ENCODE results near the gene C11orf24. TPM values are rescaled to one million over a fixed set of nuclear protein-coding genes. Genes with fewer than 3 reads are reported as not detected.

The C11orf24 gene
- total and polyA plus RNA-seq, 12 donors, result 8.8 to 46.5 (median 26.8) TPM

DNA sequence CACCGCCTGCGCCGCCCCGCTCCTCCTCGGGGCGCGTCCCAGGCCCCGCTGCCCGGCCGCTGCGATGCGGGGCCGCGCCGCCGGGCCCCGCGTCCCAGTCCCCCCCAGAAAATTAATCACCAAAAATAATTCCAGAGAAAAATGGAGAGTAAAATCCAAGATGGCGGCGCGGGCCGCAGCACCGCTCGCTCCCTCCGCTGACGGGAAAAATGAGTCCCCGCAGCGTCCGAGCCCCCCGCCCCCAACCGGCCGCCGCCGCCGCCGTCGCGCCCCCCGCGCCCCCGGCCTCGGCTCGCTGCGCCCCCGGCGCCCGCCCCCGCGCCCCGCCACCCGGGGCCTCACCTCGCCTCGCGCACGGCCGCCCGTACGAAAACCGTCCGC lies 58.6 kb downstream of the C11orf24 start, which contains the start of gene KMT5B:
KMT5B (minus strand) TSS at position 162 of the 381 bp plus-strand sequence. CDS start 23,220 bp downstream, outside the sequence.
- peak; percentile 52 to 74 (median 58) for DNase-seq
- H3K4me3 ChIP-seq, result peak within 1 kb of the TSS; percentile 65 to 97 (median 96)
- H3K4me1 ChIP-seq (replicated peaks in 1 of 2), result peaks cover 20 to 43% of the 10 kb centered on the region in 2 donors
- TF ChIP-seq, protein P1, sequence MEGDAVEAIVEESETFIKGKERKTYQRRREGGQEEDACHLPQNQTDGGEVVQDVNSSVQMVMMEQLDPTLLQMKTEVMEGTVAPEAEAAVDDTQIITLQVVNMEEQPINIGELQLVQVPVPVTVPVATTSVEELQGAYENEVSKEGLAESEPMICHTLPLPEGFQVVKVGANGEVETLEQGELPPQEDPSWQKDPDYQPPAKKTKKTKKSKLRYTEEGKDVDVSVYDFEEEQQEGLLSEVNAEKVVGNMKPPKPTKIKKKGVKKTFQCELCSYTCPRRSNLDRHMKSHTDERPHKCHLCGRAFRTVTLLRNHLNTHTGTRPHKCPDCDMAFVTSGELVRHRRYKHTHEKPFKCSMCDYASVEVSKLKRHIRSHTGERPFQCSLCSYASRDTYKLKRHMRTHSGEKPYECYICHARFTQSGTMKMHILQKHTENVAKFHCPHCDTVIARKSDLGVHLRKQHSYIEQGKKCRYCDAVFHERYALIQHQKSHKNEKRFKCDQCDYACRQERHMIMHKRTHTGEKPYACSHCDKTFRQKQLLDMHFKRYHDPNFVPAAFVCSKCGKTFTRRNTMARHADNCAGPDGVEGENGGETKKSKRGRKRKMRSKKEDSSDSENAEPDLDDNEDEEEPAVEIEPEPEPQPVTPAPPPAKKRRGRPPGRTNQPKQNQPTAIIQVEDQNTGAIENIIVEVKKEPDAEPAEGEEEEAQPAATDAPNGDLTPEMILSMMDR (IDR thresholded peaks at IDR 0.05), result no peak
- no peak for TF ChIP-seq POLR2A (IDR thresholded peaks at IDR 0.05)
- no peaks in the 10 kb centered on the region for H3K9me3 ChIP-seq (replicated peaks in 1 of 3)
- 0 to 1% (median 0%) methylated on average over 5 to 60 of the region's 60 CpGs; no CpG with 5 or more reads in 1 of the 4 donors for WGBS, 4 donors
- intact Hi-C loops (cut with DNase I), result no loop called here
- no peaks in the 10 kb centered on the region for H3K36me3 ChIP-seq (replicated peaks in 1 of 2)
- H3K27ac ChIP-seq, result peak within 1 kb of the TSS; percentile 85 to 100 (median 98)
- no peaks in the 10 kb centered on the region for H3K27me3 ChIP-seq

DNA sequence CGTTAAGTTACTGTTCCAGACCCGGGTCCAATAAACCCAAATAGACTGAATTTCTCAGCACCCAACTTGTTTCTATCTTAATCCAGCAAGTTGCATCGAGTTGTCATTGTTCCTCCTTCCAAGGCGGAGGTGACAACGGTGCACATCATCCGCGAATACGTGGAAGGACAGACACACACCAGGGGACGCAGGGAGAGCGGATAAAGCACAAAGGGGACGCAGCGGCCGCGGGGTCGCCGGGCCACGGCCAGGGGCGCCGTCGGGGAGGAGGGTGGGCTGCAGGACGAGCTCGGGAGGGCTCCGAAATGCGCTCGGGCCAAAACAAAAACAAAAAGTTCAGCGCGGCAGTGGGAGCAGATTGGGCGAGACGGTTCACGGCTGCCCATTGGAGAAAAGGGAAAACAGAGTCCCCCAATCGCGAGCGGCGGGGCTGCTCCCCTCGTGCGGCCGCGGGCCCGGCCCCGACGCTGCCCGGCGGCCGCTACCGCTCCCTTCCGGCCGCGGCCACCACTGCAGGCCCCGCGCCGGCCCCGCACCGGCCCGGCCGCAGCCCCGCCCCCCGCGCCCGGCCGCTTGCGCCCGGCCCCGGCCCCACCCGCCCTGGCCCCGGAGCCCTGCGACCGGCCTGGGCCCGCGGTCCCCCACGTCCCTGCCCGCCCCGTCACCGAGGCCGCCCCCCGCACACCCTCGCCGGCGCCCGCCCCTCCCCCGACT lies 59.2 kb downstream of the C11orf24 start:
- peak; percentile 66 to 85 (median 82) for DNase-seq
- intact Hi-C loops (cut with DNase I), result no loop called here
- Histone ChIP-seq H3K9me3 (replicated peaks in 1 of 3) (no peaks in the 10 kb centered on the region), H3K27ac (peak overlapping the region in 4 of 5 donors; percentile 85 to 100 (median 98)), H3K4me3 (peak overlapping the region in 3 of 4 donors; percentile 95 to 97 (median 96)), H3K27me3 (no peaks in the 10 kb centered on the region), H3K4me1 (replicated peaks in 1 of 2) (peaks cover 20 to 44% of the 10 kb centered on the region in 2 donors), H3K36me3 (replicated peaks in 1 of 2) (no peaks in the 10 kb centered on the region)
- WGBS, 4 donors, result 0 to 1% (median 1%) methylated on average over 16 to 77 of the region's 80 CpGs
- peak; percentile 5 to 53 for TF ChIP-seq POLR2A (IDR thresholded peaks at IDR 0.05)
- TF ChIP-seq, protein P1 (IDR thresholded peaks at IDR 0.05), result peak in 3 of 6 experiments; percentile 32 to 56 (median 36)

DNA sequence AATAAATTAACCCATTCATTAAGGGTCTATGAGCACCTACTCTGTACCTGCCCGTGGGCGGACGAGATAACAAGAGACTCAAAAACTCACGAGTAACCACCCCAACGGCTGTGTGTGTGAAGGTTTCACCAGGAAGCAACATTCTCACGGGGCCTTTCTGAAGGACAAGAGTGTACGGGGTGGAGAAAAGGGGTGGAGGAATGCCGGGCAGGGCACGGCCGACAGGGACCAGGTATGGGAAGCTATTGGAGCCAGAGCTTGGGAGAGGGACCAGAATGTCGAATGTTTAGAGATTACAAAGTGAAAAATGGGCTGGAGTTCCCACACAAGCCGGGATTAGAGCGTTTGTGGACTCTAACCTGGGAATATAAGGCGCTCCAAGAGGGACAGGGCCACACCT lies 60.2 kb downstream of the C11orf24 start:
- Histone ChIP-seq H3K9me3 (replicated peaks in 1 of 3) (no peaks in the 10 kb centered on the region), H3K27ac (peak overlapping the region in 2 of 5 donors; percentile 0 to 85), H3K4me3 (peak overlapping the region in 2 of 4 donors; percentile 4 to 95), H3K27me3 (no peaks in the 10 kb centered on the region), H3K36me3 (replicated peaks in 1 of 2) (no peaks in the 10 kb centered on the region), H3K4me1 (replicated peaks in 1 of 2) (peaks cover 20 to 52% of the 10 kb centered on the region in 2 donors)
- intact Hi-C loops (cut with DNase I), result no loop called here
- 20 to 28% (median 25%) methylated on average over 14 of the region's 14 CpGs for WGBS, 4 donors
- peak in 5 of 7 donors; percentile 20 to 58 (median 37) for DNase-seq
- TF ChIP-seq POLR2A (IDR thresholded peaks at IDR 0.05), result no peak

Other genes with a start within 250 kb of the C11orf24 start
- gene NDUFS8, start 241.3 kb downstream of the C11orf24 start, total RNA-seq, result 1,000 to 10,000 TPM in 1 of 9 donors, 100 to 1,000 TPM in 8; 346 to 1,037 (median 479) TPM
- 100 to 1,000 TPM; 199 to 814 (median 571) TPM for gene NDUFS8, start 241.3 kb downstream of the C11orf24 start, polyA plus RNA-seq
- gene TCIRG1, start 232.9 kb downstream of the C11orf24 start, total RNA-seq, result 100 to 1,000 TPM in 8 of 9 donors, 10 to 100 TPM in 1; 57.0 to 384 (median 257) TPM
- 1,000 to 10,000 TPM in 1 of 3 donors, 100 to 1,000 TPM in 1, 10 to 100 TPM in 1; 28.4 to 1,150 (median 823) TPM for gene TCIRG1, start 232.9 kb downstream of the C11orf24 start, polyA plus RNA-seq
- gene CHKA, start 150.6 kb downstream of the C11orf24 start, total RNA-seq, result 10 to 100 TPM; 26.6 to 67.0 (median 49.9) TPM
- gene CHKA, start 150.6 kb downstream of the C11orf24 start, polyA plus RNA-seq, result 100 to 1,000 TPM in 1 of 3 donors, 10 to 100 TPM in 2; 76.1 to 105 (median 94.6) TPM
- gene KMT5B, start 58.7 kb downstream of the C11orf24 start, total RNA-seq, result 100 to 1,000 TPM in 1 of 9 donors, 10 to 100 TPM in 8; 22.6 to 121 (median 39.7) TPM
- gene KMT5B, start 58.7 kb downstream of the C11orf24 start, polyA plus RNA-seq, result 10 to 100 TPM; 23.3 to 45.1 (median 30.2) TPM
- gene LRP5, start 40.6 kb upstream of the C11orf24 start, total RNA-seq, result 100 to 1,000 TPM in 1 of 9 donors, 10 to 100 TPM in 8; 10.7 to 277 (median 72.1) TPM
- 100 to 1,000 TPM in 2 of 3 donors, 10 to 100 TPM in 1; 14.2 to 104 (median 104) TPM for gene LRP5, start 40.6 kb upstream of the C11orf24 start, polyA plus RNA-seq
- gene PPP6R3, start 188.8 kb upstream of the C11orf24 start, total RNA-seq, result 100 to 1,000 TPM in 3 of 9 donors, 10 to 100 TPM in 6; 68.9 to 180 (median 94.6) TPM
- 10 to 100 TPM; 40.2 to 65.6 (median 52.9) TPM for gene PPP6R3, start 188.8 kb upstream of the C11orf24 start, polyA plus RNA-seq